Brain pericyte (primary cell): Measurements from ENCODE around the gene ZNF484.
"Not testable (repeated sequence)": the region's sequence is repeated elsewhere in the genome, so short reads cannot be mapped to it uniquely, and the experiment has no call there.

Experiments used
- DNase-seq: peaks from one replicate; pipeline ENCODE4 v3.0.0-alpha.2; 2012; ENCODE audit warnings: low read depth, low spot score

The ZNF484 gene

GRCh38 chr9:92860867-92861266 lies 17.0 kb downstream of the ZNF484 start:
- no peak for DNase-seq

GRCh38 chr9:92857236-92857635 lies 20.6 kb downstream of the ZNF484 start:
- DNase-seq: no peak

GRCh38 chr9:92853716-92854115 lies 24.1 kb downstream of the ZNF484 start:
- no peak for DNase-seq

GRCh38 chr9:92850898-92851297 lies 26.9 kb downstream of the ZNF484 start:
- no peak for DNase-seq

GRCh38 chr9:92848740-92849139 lies 29.1 kb downstream of the ZNF484 start:
- DNase-seq: not testable (repeated sequence)

GRCh38 chr9:92846662-92847145 lies 31.1 kb downstream of the ZNF484 start:
- DNase-seq: no peak

- DNase-seq: not testable (repeated sequence)
Measured at GRCh38 chr9:92838411-92838810, 39.4 kb downstream of the ZNF484 start.

GRCh38 chr9:92837191-92837590 lies 40.6 kb downstream of the ZNF484 start:
- DNase-seq: no peak

GRCh38 chr9:92829420-92829819 lies 48.4 kb downstream of the ZNF484 start:
- no peak for DNase-seq

- not testable (repeated sequence) for DNase-seq
Measured at GRCh38 chr9:92825065-92825464, 52.8 kb downstream of the ZNF484 start.

- no peak for DNase-seq
Measured at GRCh38 chr9:92820964-92821363, 56.9 kb downstream of the ZNF484 start.

- not testable (repeated sequence) for DNase-seq
Measured at GRCh38 chr9:92819898-92820297, 57.9 kb downstream of the ZNF484 start.

- not testable (repeated sequence) for DNase-seq
Measured at GRCh38 chr9:92809629-92810326, 68.1 kb downstream of the ZNF484 start.

GRCh38 chr9:92808726-92809451 lies 68.9 kb downstream of the ZNF484 start:
- DNase-seq: no peak

- DNase-seq: no peak
Measured at GRCh38 chr9:92807757-92808725, 69.8 kb downstream of the ZNF484 start.

- no peak for DNase-seq
Measured at GRCh38 chr9:92807031-92807756, 70.6 kb downstream of the ZNF484 start.

- no peak for DNase-seq
Measured at GRCh38 chr9:92804727-92805126, 73.1 kb downstream of the ZNF484 start.

GRCh38 chr9:92798358-92798757 lies 79.5 kb downstream of the ZNF484 start:
- no peak for DNase-seq

- DNase-seq: not testable (repeated sequence)
Measured at GRCh38 chr9:92796337-92796804, 81.5 kb downstream of the ZNF484 start.

GRCh38 chr9:92795598-92796336 lies 82.1 kb downstream of the ZNF484 start:
- DNase-seq: no peak
